ENCODE measurements around the gene MEF2D.
A peak's percentile ranks its signal among the peaks of the same experiment; 100 is the strongest.

MEF2D gene

DNA sequence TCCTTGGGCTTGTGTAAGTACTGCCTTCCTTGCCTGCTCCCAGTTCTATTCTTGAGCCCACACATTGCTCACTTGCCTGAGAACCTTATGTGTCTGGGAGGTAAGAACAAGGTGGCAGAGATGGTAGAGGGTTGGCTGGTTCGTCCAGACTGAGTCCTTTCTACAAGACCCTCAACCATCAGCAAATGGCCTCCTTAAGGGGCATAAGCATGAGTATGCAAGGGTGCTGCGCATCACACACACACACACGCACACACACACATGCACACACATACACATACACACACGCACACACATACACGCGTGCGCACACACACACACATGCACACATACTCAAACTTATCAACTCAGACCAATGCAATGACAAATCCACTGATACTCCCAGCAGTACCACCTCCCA is 74.6 kb downstream of the MEF2D start:
- no peak for DNase-seq (ENCODE audit: low spot score)

DNA sequence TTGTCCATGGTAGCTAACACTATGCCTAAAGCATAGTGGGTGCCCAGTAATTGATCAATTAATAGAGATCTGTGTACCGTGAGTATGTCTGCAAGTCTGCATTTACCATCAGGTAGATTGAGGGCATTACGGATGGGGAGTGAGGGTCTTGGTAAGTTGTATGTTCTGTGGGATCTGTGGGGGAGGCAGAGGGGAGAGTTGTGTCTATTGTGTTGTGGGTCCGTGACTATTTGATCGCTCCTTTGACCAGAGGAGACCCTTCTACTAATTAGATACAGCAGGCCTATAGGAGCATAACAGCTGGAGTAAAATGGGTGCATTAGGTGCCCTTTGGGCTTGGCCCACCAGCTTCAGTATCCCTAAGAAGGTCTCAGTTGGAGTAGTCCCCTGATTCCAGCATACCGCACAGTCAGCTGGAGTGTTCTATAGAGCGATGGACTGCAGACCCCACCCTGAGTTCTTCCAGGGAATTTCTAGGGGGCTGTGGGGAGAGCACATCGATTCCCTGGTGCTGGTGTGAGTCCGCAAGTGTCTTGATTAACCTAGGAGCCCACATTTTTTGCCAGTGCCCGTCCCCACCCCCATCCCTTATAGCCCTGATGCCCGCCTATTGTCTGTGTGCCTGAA is 75.7 kb downstream of the MEF2D start:
- DNase-seq (ENCODE audit: low spot score) = no peak

DNA sequence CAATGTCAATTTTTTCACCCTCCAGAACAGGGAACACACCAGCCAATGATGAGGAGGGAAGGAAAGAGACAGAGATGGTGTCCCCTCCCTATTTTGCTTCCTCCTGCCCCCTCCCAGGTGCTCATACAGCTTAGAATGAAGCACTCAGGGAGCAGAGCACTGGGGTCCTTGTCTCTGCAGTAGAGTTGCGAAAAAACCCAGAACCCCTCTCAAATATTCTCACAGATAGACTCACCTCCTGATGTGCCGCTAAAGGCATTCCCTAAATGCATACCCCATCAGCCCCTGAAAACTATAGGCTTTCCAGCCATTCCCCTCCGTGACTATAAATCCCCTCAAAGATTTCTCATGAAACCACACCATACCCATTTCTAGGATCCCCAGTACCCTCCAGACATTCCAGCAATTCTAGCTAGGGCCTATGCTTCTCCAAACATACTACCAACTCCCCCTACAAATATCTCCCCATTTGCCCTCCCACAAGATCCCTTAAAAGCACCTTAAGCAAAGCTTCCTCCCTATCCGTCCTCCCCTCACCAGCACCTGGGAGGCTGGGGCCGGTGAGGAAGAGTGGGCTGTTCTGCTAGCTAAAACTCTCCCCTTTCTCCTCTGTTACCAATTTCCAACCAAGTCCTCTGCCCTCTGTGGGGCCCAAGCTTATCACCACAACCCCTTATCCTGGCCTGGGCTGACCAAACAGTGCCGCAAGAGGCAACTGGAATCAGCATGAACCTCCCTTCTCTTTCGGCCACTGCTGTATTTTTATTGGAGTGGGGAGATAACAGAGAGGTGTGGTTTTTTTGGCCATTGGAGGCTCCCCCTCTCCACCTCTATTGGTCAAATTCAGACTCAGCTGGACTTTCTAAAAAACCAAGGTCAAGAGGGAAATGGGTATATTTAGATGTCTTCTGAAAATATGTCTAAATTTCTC is 76.9 kb downstream of the MEF2D start:
- DNase-seq (ENCODE audit: low spot score) = no peak

DNA sequence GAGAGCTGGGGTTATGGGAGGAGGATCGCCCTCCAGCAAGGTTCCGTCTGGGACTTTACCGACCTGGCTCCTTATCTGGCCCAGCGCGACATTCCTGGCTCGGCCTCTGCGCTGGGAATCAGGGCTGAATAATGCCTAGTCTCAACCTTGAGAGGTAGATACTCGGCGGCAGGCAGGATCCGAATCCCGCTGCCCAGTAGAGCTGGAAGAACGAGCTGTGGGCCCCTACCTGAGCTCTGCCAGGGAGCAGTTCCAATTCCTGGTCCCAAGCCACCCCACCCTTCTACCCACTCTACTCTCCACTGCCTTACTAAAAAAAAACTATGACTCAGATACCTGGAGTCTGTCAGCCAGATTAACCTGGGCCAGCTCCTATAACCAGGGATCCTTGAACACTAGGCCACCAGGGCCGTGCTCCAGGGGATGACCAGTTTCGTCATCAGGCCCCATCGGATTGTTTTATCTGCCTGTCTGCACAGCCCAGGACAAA is 77.9 kb downstream of the MEF2D start:
- no peak for DNase-seq (ENCODE audit: low spot score)

DNA sequence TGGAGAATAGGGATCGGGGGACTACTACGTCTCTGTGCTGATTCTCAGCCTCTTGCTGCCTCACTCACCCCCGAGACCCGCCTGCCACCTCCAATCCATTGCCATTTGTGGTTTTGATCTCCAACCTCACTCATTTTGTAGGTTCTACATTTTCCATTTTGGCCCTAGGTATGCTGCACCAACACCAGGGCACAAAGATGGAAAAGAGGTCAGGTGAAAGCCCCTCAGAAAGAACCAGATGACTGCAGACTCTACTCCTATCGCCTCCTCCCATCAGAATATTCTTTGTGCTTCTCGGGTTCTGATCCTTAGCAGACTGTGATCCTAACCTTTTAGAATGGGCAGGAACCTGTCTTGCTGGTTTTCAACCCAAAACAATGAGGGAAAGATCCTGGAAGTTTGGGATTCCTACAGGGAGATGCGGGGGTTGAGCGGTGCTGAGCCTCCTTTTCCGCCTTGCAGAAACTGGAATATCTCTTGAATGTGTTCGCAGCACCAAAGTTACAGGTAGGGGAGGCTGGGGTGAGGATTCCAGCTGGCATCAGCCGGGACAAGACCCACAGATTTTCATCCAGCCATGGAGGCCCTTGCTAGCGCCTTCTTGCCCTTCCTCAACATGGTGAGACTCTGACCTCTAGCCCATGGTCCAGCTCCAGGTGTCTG is 78.5 kb downstream of the MEF2D start:
- no peak for DNase-seq (ENCODE audit: low spot score)

DNA sequence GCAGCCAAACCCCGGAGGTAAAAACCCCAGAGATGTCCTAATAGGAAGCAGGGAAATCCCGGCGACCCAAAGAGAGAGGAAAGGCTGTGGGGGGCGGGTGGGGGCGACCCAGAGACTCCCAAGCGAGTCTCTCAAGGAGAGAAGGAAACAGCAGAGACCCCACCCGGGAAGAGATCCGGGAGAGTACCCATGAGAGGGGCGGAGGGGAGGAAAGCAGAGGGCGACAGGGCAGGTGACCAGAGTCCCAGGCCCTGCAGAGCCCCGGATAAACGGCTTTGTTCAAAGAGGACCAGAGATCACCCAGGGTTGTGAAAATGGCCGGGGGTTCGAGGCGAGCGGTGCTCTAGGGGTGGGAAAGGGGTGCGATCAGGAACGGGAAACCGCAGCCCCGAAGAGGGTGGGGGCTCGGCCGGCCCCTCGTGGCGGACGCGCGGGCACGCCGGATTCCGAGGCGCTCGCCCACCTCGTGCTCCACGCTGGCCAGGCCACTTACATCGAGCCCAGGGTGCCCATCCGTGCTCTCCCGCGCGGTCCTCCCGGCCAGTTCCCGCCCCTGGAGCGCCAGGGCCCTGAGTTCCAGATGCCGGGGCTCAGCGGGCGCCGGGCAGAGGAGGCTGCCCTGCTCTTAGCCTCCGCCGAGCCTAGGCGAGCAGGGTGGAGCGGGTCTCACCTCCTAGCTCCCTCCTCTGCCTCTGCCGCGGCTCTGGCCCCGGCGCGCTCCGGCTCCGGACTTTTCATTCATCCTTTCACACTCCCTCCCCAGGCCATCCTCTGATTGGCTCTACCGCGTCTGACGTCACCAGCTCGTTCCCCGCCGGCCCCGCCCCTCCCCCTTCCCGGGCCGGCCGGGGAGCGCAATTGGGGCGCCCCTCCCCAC is 79.3 kb downstream of the MEF2D start:
- DNase-seq (ENCODE audit: low spot score) = peak; percentile 72

DNA sequence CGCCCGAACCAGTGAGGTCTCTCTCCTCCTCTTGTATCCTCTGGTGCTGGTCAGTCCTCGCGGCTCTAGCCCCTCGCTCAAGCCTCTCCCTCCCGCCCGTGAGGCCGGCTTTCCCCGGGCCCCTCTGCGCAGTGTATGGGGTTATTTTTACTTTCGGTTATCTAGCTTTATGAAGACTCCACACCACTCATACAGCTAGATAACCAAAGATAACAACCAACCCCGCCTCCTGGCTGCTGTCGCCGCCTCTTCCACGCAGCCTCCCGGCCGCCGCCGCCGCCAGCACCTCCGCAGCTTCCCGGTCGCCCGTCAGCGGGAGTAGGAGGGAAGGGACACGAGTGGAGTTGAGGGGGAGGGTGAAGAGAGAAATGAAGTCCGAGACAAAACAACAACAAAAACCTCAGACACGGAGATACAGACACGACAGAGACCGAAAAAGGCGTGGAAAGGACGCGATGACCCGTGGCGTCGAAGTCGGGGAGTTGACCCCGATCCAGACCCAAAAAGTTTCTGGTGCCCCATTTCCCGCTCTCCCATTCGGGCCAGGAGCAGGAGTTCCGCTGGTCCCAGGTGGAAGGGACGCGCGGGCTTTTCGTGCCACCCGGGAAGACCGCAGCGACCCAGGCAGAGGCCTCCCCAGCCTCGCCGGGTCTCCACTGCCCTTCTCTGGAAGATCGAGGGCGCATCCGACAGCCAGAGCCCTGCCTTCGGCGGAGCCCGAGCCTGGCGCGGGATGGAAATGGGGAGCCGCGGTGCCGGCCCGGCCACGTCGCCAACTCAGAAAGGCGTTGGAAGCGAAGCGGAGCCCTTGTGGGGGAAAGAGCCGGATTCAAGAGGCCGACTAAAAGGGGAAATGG is 80.1 kb downstream of the MEF2D start:
- DNase-seq (ENCODE audit: low spot score) = peak; percentile 20

DNA sequence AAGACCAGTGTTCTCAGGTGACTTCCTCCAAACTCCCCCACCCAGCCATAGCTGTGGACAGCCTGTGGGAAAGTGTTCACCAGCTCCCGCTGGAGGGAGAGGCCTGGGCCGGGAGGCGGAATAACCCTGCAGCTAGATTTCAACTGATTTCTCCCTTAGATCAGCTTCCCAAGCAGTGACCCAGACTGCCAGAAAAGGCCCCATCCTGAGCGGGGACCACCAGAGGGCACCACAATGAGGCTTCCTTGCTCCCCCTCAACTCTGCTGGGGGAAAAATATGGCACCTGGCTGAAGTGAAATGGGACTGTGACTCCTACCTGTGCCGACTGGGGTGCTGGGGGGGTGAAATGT is 80.7 kb downstream of the MEF2D start:
- no peak for DNase-seq (ENCODE audit: low spot score)

DNA sequence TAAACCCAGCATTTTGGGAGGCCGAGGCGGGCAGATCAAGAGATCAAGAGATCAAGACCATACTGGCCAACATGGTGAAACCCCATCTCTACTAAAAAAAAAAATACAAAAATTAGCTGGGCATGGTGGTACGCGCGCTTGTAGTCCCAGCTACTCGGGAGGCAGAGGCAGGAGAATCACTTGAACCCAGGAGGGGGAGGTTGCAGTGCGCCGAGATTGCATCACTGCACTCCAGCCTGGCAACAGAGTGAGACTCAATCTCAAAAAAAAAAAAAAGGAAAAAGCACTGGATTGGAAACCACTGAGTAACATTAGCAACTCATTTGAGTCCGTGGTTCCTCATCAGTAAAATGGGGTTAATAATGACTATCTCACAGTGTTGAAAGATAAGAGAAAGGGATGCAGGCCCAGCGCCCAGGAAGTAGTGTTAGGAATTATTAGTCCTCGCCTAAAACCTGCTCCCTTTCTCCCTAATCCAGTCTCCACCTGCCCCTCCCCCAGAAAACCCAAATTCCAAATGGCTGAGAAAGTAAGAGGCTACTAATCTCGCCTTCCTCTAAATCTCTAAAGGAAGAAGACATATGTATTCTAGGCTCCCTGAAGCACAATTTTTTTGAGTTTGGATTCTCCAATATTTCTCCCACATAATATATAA is 82.0 kb downstream of the MEF2D start:
- DNase-seq (ENCODE audit: low spot score) = no peak

DNA sequence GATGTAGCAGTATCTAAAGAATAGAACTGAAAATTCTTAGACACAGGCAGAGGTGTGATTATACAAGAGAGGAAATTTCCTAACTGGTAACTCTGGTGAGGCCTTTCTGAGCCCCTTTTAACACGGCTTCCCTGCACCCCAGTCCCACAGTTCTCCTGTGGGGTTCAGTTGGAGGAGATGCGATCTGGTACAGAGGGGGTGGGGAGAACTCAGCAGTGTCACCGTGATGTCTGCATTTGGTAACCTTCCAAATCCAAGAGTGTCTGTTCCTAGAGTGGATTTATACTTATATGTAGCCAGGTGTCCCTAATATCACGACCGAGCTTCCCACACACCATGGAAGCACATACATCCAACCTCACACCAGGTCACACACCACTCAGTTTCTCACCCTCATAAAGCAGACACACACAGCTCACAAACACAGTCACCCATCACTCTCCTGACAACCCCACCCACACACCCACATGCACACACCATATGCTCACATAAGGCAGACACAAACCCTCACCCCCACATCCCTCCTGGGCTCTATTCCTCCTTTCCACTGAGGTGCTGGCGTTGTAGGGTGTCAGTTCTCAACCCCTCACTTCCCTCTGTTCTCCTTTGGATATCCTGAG is 83.1 kb downstream of the MEF2D start:
- DNase-seq (ENCODE audit: low spot score) = no peak

DNA sequence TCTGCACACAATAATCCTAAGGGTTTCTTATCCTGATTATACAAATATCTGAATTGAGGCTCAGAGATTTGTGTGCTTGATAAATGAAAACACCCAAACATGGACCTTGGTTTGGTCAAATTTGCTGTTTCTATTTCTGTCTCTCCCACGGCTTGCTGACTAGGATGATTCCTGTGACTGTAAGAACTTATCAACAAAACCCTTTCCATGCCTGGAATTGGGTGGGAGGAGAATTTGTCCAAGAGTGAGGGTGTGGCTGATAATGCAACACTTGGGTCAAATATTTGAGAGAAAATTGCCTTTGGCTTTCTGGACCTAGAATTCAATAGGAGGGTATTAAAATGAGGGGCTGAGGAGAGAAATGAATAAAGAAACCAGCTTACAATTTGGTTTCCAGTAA is 83.6 kb downstream of the MEF2D start:
- no peak for DNase-seq (ENCODE audit: low spot score)

DNA sequence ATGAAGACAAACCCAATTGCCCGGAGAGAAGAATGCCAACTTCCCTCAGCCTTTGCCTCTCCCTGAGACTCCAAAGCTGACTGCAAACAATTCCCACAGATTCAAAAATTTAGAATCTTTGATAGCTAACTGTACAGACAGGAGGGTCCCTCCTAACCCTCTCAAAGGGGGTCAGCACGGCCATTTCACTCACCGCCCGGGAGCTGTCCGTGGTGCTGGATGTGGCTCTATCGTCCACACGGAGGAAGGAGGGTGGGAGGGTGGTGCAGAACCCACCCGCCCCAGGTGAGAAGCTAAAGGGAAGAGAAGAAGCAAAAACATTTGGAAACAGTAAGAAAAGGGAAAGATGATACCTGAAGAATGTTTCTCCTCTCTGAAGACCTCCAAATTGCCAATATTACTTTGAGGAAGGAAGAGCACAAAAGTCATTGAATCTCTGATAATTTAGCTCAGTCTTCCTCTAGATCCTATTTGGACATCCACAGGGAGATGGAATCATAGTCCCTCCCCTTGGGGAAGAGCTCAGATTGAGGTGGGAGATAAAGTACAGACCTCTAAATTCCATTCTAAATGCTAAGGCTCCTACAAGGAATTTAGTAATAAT is 86.0 kb downstream of the MEF2D start:
- DNase-seq (ENCODE audit: low spot score) = no peak

All from activated CD4-positive, alpha-beta T cell treated with anti-CD3 and anti-CD28 coated beads, Interleukin-2, Interleukin-4, amounts not matched to agents 100 ng/mL and 50 ng/mL, durations not matched to agents 16 hours and 8 hours (primary cell).